Astrocyte of the spinal cord (primary cell): ENCODE results near the gene TSPYL4.
A peak's percentile ranks its signal among the peaks of the same experiment; 100 is the strongest.

ENCODE experiments used
- DNase-seq: peaks from one replicate; pipeline ENCODE4 v3.0.0; 2011; ENCODE audit warnings: low read depth, low spot score
- H3K4me3 ChIP-seq: 2 replicates; pipeline ENCODE4 v1.5.1; 2011; ENCODE audit warnings: low read depth, mild to moderate bottlenecking, low read length, moderate library complexity
- in situ Hi-C: cut with HindIII; loops from 2 replicates; pipeline ENCODE4 v1.10.0; 2017; ENCODE audit warnings: low sequenced_read_pairs
- TF ChIP-seq, protein P1 (sequence below): IDR thresholded peaks from 2 replicates; pipeline ENCODE4 v1.5.1; 2012; ENCODE audit warnings: low read depth, mild to moderate bottlenecking, low read length, inconsistent platforms

The TSPYL4 gene

GRCh38 chr6:116278481-116278829, 24.6 kb upstream of the TSPYL4 start:
- in situ Hi-C loops: no loop called here
- H3K4me3 ChIP-seq: peak overlapping the region; percentile 88
- DNase-seq: no peak
- TF ChIP-seq, protein P1, sequence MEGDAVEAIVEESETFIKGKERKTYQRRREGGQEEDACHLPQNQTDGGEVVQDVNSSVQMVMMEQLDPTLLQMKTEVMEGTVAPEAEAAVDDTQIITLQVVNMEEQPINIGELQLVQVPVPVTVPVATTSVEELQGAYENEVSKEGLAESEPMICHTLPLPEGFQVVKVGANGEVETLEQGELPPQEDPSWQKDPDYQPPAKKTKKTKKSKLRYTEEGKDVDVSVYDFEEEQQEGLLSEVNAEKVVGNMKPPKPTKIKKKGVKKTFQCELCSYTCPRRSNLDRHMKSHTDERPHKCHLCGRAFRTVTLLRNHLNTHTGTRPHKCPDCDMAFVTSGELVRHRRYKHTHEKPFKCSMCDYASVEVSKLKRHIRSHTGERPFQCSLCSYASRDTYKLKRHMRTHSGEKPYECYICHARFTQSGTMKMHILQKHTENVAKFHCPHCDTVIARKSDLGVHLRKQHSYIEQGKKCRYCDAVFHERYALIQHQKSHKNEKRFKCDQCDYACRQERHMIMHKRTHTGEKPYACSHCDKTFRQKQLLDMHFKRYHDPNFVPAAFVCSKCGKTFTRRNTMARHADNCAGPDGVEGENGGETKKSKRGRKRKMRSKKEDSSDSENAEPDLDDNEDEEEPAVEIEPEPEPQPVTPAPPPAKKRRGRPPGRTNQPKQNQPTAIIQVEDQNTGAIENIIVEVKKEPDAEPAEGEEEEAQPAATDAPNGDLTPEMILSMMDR: no peak

GRCh38 chr6:116277124-116277523, 23.2 kb upstream of the TSPYL4 start:
- TF ChIP-seq, protein P1: no peak
- H3K4me3 ChIP-seq: peak overlapping the region; percentile 88
- in situ Hi-C loops: no loop called here
- no peak for DNase-seq

DNA sequence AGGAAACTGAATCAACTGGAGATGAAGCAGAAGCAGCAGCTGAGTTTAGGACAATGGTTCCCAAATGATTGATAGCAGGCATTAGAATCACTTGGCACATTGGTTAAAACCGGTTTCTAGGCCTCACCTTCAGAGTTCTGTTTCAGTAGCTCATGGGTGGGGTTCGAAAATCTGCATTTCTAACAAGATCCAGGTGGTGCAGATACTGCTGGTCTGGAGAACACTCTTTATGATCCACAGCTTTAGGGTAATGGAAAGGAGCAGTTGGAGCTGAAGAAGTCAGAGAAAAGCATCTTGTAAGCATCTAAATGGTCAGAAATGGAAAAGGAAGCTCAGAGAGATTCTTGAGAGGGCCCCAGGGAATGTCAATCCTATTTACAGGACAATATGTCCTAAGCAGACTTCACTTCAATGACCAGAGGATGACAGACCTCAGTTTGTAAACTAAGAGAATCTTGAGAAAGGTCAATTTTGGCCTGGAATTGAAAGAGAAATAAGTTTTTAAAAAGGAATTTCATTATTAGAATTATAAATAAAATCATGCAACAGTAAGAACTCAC, 17.4 kb upstream of the TSPYL4 start:
- H3K4me3 ChIP-seq: no peak overlapping the region
- in situ Hi-C loops: no loop called here
- DNase-seq: no peak
- TF ChIP-seq, protein P1: no peak

DNA sequence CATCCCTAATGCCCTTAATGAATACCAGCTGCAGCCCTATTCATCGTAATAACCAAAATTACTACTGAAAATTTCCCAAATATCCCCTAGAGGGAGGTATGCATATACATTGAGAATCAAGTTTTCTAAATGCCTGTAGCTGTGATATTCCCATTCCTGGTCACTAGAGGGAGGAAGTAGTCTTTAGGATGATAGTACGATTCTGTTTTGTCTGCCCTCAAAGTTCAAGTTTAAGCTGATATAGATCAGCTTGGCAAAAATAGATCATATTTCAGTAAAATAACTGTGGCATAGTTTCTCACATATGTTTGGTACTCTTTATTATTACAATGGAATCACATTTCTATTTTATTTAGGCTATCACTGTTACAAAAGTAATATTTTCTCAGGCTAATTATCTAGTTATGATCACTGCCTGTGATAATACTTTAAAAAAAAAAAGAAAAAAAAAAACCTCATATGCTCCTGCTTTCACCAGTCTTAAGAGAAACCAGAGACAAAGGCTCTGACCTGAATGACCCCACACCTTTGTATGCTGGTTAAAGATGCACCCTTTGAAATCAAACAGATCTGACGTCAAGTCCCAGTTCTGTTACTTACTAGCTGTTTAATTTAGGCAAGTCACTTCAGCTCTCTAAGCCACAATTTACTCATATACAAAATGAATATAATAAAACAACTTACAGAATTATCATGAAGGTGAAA, 14.9 kb upstream of the TSPYL4 start:
- H3K4me3 ChIP-seq: no peak overlapping the region
- DNase-seq: peak; percentile 84
- TF ChIP-seq, protein P1: peak; percentile 89
- in situ Hi-C loops: no loop called here

DNA sequence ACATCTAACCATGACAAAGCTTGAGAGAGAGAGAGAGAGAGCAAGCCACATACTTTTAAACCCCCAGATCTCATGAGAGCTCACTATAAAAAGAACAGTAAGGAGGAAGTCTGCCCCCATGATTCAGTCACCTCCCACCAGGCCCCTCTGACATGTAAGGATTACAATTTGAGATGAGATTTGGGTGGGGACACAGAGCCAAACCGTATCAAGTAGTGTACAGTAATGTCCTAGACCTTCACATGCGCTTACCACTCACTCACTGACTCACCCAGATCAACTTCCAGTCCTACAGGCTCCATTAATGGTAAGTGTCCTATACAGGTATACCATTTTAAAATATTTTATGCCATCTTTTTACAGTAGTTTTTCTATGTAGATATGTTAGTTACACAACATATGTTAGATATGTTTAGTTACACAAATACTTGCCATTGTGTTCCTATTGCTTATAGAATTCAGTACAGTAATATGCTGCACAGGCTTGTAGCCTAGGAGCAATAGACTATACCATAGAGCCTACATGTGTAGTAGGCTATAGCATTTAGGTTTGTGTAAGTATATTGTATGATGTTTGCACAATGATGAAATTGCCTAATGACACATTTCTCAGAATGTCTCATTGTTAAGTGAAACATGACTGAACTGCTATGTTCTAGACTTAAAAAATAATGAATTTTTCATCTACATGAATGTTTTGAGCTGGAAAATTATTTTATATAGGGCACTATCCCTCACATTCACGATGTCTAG, 14.1 kb upstream of the TSPYL4 start:
- TF ChIP-seq, protein P1: no peak
- in situ Hi-C loops: no loop called here
- no peak overlapping the region for H3K4me3 ChIP-seq
- DNase-seq: no peak

GRCh38 chr6:116266803-116267202, 12.9 kb upstream of the TSPYL4 start:
- in situ Hi-C loops: no loop called here
- H3K4me3 ChIP-seq: no peak overlapping the region
- TF ChIP-seq, protein P1: no peak
- DNase-seq: no peak
